Epidermal melanocyte (primary cell): ENCODE measurements around the gene SEPTIN12.

ENCODE experiments used
- DNase-seq: peaks from one replicate; pipeline ENCODE4 v3.0.0; 2011; ENCODE audit warnings: low spot score; ENCODE audit not compliant: insufficient read length

SEPTIN12 gene, protein sequence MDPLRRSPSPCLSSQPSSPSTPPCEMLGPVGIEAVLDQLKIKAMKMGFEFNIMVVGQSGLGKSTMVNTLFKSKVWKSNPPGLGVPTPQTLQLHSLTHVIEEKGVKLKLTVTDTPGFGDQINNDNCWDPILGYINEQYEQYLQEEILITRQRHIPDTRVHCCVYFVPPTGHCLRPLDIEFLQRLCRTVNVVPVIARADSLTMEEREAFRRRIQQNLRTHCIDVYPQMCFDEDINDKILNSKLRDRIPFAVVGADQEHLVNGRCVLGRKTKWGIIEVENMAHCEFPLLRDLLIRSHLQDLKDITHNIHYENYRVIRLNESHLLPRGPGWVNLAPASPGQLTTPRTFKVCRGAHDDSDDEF

DNA sequence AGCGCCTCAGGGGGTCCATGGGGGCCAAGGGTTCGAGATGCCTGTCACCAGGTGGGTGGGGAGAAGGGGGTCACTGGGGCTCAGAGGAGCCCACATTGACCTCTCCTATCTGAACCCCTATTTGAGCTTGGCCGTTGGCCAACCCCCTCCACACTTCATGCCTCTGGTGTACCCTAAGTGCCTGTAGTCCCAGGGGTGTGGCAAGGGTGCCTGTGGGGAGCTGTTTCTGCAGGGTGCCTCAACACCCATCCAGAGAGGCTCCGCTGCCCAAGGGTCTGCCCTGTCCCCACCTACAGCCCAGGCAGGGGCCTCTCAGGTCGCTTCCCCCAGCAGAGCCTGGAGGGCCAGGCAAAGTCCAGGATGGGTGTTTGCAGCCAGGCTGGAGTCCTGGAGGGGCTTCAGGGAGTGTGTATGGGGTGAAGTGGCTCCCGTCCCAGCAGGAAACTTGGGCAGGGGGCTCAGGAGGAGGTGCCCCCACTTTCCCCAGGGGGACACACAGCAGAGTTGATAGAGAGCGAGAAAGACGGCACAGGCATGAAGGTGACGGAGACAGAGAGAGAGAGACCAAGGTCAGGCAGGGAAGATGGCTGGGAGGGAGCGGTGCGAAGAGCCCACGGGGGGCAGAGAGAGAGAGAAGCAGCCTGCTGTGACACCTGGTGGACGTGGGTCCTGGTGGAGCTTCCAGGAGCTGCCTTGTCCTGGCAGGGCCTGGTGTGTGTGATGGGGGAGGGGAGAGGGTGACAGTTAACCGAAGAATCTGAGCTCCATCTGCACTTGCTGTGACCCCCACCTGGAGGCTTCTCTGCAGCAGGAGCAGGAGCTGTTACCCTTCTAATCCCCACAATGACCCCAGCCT, at the start of gene SEPTIN12:
Gene SEPTIN12, minus strand, starts transcription at position 719 of the 856 bp plus-strand sequence. Its CDS starts 700 bp downstream, at position 19.
- no peak for DNase-seq

DNA sequence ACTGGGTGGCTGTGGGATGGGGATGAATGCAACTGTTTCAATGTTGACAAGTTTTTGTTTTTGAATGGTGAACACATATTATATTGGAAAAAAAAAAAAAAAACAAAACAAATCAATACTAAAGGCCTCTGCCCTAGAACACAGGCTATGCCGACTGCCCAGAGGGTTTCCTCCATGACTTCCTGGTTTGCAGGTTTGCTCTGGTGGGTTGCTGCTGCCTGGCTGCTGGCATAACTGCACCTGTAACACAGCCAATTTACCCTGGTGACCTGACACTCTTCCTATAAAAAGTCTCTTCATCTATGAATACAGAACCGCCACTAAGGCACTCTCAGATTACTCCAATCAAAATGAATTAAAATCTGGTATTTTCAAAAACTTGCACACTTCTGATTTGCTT, 48.6 kb upstream of the SEPTIN12 start:
- DNase-seq = no peak

DNA sequence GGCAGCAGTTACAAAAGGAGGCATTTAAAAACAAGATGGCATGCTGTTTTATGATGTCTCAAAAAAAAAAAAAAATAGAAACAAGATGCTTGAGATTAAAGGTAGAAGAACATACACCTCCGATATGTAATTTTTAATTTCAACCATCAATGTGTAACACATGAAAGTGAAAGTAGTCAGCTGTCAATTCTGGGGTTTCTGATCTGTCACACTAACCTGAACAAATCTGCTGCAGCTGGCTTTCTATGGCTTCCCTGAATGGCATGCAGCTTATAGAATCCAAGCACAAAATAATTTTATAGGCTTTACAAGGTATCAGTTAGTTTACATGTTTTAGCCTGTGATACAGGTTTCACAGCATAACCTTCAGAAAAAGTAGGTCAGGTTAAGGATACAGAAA, 45.4 kb upstream of the SEPTIN12 start:
- no peak for DNase-seq

DNA sequence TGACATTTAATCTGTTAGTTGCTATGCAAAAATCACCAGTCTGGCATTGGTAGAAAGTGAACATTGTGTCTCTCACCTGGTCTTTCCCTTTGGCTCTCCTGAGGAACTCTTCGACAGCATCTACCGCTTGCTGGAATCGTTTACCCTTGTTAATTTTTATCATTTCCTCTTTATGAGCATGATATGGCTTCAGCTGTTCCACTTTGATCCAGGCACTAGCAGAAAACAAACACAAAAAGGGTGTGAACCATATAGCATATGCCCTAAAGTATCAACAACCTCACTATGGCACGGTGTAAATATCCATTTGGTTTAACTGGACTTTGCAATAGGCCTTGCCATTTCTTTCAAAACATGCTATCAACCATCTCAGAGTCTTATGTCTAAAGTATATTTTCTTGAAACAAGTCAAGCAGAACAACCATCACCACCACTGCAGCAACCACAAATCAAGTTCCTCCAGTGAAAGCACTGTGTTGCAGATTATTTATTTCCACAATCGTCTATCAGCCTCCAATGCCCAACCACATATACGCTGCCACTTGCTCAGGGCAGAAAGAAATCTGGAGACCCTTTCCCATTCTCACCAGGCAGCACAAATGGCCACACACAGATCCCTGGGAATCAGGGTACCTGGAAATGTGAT, 44.7 kb upstream of the SEPTIN12 start:
- DNase-seq = no peak

DNA sequence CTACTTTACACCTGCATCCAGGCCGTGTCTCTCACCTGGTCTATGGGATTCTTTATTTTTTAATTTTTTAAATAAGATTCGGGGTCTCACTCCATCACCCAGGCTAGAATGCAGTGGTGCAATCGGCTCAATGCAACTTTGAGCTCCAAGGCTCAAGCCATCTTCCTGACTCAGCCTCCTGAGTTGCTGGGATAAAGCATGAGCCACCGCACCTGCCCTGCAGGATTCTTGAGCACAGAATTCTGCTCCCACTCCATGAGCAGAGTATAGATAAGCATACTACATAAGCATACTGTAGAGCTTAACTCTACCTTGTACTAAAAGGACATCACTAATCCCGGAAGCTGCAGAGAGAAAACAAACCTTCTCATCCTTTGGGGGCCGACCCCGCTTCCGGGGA, 43.5 kb upstream of the SEPTIN12 start:
- DNase-seq = no peak

DNA sequence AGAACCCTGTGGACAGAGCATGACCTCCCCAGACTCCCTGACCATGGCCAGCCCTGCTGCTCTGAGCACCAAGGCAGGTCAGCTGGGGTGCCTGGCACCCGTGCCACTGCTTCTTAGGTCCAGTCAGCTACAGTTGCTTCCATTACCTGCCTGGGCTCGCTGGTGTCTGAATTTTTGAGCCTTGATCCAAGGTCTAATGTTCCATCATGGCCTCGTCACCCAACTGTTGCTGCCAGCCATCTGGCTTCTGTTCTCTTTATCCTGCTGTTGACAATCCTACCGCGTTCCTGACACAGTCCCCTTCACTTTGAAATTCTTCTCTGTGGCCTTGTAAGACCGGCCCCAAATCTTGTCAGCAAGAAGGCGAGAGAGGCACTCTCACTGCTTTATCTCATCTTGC, 42.3 kb upstream of the SEPTIN12 start:
- no peak for DNase-seq

DNA sequence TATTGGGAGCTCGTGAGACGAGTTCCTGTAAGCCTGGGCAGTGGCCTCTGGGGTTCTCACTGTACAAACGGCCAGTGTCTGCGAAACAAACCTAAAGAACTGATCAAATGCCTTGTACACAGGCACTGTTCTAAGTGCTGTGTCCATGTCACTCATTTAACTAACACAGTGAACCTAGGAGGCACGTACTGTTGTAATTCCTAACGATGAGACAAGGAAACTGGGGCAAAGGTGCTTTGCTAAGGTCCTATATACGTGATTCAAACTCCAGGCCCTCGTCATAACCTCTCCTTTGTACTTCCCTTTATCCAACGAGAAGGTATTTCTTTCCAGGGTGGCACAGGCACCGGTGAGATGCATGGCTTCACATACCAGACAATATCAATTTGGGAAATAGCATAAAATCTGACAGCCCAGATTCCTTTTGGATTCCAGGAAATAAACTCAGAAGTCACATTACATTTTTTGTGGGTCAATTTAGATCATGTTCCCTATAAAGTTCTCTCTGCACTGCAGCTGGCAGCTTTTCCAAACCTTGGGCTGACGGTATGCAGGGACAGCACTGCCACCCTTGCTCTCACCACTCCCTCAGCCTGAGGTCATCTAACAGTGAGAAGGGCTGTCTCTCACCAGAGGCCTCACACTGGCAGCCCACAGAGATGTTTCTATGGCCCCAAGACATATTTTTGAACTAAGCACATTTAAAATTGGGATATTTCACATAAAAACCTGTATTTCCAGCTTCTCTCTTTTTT, 40.6 kb upstream of the SEPTIN12 start:
- DNase-seq = no peak

DNA sequence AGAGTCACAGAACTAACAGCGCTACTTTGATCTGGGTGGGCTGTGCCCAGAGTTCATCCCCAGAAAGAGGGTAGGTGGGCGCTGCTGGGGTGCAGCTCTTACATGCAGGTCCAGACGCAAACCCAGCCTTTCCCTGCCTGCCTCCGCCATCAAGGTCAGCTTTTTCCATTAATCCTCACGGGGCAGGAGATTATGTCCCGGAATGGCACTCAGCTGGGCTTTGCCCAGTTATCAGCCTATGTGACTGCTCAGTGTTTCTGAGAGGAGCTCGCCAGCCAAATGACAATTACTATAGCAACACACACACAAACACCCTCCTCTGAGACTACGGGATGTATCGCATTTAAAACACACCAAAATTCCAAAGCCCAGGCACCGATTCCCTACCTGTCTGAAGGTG, 38.8 kb upstream of the SEPTIN12 start:
- DNase-seq = no peak

DNA sequence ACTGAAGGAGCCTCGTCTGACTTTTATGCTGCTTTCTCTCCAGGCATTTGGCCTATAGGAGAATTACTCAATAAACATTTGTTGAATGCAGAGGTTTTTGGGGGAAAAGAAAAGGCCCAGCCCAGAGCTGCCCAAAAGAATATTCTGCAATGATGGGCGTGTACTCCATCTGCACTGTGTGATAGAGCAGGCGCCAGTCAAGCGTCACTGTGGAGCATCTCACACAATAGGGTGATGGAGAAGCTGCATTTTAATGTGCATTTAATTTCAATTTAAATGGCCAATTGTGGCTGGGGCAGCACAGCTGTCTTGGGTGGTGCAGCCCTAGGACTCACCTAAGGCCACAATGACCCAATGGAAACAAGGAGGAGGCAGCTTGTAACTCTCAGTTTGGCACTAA, 38.4 kb upstream of the SEPTIN12 start:
- no peak for DNase-seq

DNA sequence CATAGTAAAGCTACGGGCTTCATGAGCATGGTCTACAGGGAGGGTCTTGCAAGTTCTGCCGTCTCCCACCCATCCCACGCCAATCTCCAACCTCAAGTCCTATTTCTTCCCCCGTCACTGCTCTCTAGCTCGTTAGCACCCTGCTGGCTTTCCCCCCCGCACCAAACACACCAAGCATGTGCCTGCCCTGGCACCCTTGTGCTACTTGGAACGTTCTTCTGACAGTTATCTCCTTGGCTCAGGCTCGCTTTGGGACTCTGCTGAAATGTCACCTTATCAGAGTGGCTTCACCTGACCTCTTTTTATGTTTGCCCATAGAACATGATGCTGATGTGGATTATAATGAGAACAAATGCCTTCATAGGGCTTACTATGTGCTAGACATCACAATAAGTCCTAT, 37.1 kb upstream of the SEPTIN12 start:
- DNase-seq = no peak

DNA sequence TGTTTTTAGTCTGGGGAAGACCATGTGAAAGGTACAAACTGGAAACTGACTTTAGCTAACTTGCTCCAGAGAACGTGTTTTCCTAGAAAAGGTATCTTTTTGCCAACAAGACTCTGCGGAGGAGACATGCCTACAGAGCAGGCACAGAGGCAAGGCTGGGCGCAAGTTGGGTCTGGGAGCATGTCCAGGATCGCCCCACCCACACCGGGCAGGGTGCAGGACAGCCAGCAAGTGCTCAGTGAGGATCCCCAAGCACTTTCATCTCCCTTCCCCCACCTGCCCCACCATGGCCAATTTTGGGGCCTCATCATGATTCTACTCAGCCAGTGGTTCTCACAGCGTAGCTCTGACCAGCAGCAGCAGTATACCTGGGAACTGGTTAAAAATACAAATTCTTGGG, 32.5 kb upstream of the SEPTIN12 start:
- no peak for DNase-seq

DNA sequence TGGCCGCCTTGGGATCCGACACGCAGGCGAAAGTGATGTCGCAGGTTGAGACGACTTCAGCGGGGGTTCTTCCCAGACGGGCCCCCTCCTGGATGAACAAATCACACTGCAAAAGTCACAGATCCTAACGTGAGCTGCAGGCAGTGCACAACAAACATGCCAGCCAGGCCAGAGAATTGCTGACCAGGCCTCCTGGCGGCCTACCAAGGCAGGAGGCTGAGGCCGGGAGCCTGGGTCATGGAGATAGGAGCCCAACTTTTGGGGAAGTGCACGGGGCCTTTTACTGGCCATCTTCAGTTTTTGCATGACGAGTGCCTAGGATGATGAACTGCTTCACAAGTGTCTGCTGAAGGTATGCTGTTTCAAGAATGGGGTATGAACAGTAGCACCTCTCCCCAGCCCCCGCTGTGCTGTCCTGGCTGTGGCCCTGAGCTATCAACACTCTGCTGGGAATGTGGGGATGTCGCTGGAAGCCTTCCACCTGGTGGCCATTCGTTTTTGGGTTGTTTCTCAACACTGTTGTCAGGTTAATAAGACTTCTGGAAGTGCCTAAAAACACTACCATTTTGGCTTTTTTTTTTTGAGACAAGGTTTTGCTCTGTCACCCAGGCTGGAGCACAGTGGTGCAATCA, 26.5 kb upstream of the SEPTIN12 start:
- DNase-seq = no peak

DNA sequence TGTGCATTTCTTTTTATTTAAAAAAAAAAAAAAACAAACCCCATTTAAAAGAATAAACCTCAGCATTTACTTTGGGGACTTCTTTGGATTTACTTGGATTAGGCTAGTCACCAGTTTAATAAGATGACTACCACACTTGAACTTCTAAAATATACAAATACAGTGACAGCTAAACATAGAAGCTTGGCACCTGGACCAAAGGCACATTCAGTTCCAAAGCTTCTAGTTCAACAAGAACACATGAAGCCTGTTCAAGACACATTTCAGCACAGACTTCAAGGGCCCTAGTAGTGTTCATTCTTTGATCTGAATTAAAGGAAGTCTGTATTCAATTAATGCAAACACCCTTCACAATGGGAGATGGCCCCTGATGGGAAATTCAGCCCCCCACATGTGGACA, 25.9 kb upstream of the SEPTIN12 start:
- DNase-seq = no peak

DNA sequence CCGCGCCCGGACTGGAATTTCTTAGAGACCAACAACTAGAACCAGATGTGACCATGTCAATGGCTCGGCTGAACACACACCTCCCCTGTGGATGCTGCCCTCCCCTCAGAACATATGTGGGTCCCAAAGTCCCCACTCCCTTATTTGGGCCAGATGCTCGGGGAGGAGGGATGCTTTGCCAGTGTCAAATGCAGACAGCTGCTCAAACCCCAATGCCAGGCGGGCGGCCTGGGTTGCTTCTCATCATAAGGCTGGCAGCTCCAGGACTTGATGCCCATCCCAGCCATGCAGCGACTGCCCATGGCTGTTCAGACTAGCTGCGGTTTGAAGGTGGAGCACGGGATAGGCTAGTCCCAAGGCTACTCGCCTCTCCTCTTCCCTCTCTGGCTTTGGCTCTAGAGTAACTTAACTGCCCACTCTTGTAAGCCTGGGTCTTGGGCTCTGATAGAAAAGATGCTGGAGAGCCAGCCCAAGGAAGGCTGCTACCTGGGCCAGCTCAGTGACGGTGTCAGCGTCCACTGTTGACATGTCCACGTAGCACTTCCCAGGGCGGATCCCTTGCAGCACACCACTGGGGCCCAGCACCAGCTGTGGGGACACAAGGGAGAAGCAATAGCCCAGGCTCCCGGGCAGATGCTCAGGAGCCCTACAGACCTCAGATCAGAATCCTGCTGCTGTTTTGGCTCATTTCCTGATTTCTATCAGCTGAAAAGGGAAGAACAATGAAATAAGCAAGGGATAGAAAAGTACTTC, 25.3 kb upstream of the SEPTIN12 start:
- no peak for DNase-seq

DNA sequence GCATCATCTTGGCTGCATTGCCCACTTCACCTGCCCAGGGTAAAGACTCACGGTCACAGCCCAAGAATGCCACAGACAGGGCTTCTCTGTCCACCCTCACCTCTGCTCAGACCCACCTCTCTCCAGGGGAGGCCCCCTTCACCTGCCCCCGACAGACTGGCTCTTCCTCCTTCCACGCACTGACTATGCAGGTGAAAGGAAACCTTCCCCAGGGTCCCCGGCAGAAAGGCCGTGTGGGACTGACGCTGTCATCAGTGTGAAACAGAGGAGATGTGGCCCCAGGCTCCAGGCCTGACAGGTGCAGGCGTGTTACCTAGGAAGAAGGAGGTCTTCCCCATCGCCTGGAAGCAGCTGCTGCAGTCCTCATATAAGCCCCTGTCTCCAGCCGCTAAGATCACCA, 23.6 kb upstream of the SEPTIN12 start:
- DNase-seq = no peak

DNA sequence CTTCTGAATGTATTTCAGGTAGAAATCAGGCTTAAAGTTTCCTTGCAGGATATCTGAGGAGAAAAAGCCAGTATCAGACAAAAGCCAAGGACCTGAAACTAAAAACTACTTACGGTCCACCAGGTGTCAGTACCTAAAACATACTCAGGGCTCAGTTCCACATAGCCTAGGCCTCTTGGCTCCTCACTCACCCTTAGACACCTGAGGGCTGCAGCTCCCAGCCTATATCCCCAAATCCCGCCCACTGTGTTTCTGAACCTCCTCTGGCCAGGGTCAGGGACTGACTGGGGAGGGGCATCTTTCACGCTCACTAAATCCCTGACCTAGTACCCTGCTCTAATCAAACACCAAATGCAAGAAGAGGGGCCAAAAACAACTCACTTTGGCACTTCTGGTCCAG, 23.1 kb upstream of the SEPTIN12 start:
- DNase-seq = no peak

DNA sequence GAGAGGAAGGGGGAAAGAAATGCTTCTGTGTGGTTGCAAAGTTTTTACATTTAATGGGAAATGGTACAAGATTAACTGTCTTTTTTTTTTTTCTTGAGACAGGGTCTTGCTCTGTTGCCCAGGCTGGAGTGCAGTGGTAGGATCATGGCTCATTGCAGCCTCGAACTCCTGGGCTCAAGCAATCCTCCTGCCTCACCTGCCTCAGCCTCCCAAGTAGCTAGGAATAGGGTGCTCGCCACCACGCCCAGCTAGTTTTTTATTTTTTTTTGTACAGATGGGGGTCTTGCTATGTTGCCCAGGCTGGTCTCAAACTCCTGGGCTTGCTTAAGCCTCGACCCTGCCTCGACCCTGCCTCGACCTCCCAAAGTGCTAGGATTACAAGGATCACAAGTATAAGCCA, 18.1 kb upstream of the SEPTIN12 start:
- DNase-seq = no peak

DNA sequence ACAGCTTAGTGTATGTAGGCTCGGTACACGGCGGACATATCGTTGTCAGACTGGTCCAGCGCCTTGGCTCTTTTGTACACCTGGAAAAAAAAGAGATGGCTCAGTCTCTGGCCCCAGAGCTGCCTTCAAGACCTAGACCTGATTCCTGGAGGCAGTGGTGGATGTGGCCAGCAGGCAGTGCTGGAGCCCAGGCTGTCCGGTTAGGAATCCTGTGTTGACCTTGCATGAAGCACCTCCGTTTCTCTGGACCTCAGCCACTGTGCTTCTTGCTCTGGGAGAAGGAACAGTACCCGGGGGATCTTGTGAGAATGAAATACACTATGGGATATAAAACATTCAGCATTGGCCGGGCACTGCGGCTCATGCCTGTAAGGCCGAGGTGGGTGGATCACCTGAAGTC, 17.1 kb upstream of the SEPTIN12 start:
- no peak for DNase-seq

DNA sequence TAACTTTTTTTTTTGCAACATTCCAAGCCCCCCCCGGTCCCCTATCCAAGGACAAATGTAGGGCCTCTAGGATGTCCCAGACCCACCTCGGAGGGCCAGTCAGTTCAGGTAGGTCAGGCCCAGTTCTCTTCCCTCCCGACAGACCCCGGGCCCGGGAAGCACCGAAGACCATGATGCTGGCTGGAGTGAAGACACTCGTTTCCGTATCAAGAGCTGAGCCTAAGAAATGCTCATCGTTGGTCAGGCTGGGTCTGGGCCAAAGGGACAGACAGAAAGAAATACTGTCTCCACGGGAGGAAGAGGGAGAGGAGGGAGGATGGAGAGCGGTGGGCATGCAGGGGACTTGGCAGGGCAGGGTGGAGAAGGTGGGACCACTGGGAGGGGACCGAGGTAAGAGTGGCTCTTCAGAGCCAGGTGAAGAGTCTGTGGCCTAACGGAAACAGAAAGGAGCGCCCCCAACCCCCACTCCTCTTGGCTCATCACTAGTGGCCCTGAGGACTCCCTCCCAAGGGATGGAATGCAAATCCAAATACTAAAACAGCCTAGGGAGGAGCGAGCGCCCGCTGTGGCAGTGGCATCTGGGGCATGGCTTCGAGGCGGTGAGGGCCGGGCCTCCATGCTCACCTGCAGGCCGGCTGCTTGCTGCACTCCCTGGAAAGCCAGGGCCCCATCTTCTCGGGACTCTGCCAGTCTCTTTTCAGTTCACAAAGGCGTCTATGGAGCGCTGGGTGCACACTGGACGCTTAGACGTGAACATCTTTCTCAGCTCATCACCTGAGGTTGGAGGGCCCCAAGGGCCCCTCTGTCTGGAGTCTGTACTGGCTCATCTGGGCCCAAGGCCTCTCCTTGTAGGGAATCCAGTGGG, 16.0 kb upstream of the SEPTIN12 start:
- no peak for DNase-seq
